Stomach (tissue), 4 donors: Measurements from ENCODE around the gene RGS17.

ENCODE experiments used
- EP300 ChIP-seq: sonication (generic); formaldehyde crosslinking; IDR thresholded peaks from one replicate; pipeline ENCODE4 v1.6.1; 2017; ENCODE audit warnings: antibody characterized with exemption
- TF ChIP-seq, protein P1 (sequence below), 7 experiments: fragments of 450-650 bp in 4 of 7; fragments of 200-600 bp in 3 of 7; sonication (generic) in 3 of 7; IDR thresholded peaks; one replicate each; pipeline ENCODE4 v1.5.1; 2016 to 2019; ENCODE audit warnings: antibody characterized with exemption in 7 of 7, control low read depth in 2 of 7, mild to moderate bottlenecking in 1 of 7

DNA sequence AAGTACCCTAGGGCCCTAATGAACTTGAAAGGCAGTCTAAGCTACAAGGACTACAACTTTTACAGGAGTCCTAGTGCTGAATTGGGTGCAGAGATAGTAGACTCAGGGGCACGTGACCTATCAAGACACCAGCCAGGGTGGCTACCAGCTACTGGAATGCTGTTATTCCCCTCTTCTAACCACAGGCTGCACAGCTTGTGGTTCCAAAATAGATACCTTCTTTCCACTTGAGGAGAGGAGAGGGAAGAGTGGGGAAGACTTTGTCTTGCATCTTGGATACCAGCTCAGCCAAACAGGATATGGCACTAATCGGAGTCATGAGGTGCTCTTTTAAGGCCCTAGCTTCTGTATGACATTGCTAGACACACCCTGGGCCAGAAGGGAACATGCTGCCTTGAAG lies 68.6 kb downstream of the RGS17 start:
- TF ChIP-seq, protein P1, sequence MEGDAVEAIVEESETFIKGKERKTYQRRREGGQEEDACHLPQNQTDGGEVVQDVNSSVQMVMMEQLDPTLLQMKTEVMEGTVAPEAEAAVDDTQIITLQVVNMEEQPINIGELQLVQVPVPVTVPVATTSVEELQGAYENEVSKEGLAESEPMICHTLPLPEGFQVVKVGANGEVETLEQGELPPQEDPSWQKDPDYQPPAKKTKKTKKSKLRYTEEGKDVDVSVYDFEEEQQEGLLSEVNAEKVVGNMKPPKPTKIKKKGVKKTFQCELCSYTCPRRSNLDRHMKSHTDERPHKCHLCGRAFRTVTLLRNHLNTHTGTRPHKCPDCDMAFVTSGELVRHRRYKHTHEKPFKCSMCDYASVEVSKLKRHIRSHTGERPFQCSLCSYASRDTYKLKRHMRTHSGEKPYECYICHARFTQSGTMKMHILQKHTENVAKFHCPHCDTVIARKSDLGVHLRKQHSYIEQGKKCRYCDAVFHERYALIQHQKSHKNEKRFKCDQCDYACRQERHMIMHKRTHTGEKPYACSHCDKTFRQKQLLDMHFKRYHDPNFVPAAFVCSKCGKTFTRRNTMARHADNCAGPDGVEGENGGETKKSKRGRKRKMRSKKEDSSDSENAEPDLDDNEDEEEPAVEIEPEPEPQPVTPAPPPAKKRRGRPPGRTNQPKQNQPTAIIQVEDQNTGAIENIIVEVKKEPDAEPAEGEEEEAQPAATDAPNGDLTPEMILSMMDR (IDR thresholded peaks at IDR 0.05) = no peak
- no peak for TF ChIP-seq EP300
